Measurements from ENCODE around the gene ADPGK. TPM values are rescaled to one million over a fixed set of nuclear protein-coding genes. Genes with fewer than 3 reads are reported as not detected.

Gene ADPGK
- total RNA-seq, 1 experiment from 2014 or later, result 48.4 TPM

GRCh38 chr15:72735111-72735510 is 48.4 kb downstream of the ADPGK start:
- H3K27ac ChIP-seq (ENCODE audit: low read depth, low read length, poor library complexity, severe bottlenecking), result no peak overlapping the region
- H3K36me3 ChIP-seq (ENCODE audit: insufficient read depth, low read length, poor library complexity, severe bottlenecking), result peaks cover 40% of the 10 kb centered on the region
- no peak for DNase-seq (ENCODE audit: low spot score)
- CTCF ChIA-PET, result no interaction called here
- BruUV-seq (replicated peaks), result no TSS peak
- H3K4me3 ChIP-seq (ENCODE audit: low read depth, low read length, poor library complexity, severe bottlenecking), result no peak overlapping the region
- intact Hi-C loops (cut with micrococcal nuclease; ENCODE audit: unreplicated experiment), result no loop called here
- H3K27me3 ChIP-seq (replicated peaks; ENCODE audit: insufficient read depth, low read depth, low read length, poor library complexity), result no peaks in the 10 kb centered on the region
- POLR2A ChIA-PET (ENCODE audit: low non-redundant PET), result no interaction called here
- TF ChIP-seq EZH2 (IDR thresholded peaks at IDR 0.05; ENCODE audit: borderline replicate concordance, low read depth, low read length, poor library complexity, severe bottlenecking) (no peak), CTCF (conservative IDR thresholded peaks at IDR 0.05; ENCODE audit: low read depth, low read length) (no peak)
- H3K4me1 ChIP-seq (ENCODE audit: insufficient read depth, low read length, poor library complexity, severe bottlenecking), result no peaks in the 10 kb centered on the region
- H3K9me3 ChIP-seq (ENCODE audit: low read depth, low read length, poor library complexity, severe bottlenecking), result no peaks in the 10 kb centered on the region

GRCh38 chr15:72733941-72734738 is 49.4 kb downstream of the ADPGK start:
- no peak overlapping the region for H3K4me3 ChIP-seq (ENCODE audit: low read depth, low read length, poor library complexity, severe bottlenecking)
- TF ChIP-seq CTCF (conservative IDR thresholded peaks at IDR 0.05; ENCODE audit: low read depth, low read length) (no peak), EZH2 (IDR thresholded peaks at IDR 0.05; ENCODE audit: borderline replicate concordance, low read depth, low read length, poor library complexity, severe bottlenecking) (no peak)
- no peaks in the 10 kb centered on the region for H3K4me1 ChIP-seq (ENCODE audit: insufficient read depth, low read length, poor library complexity, severe bottlenecking)
- H3K27ac ChIP-seq (ENCODE audit: low read depth, low read length, poor library complexity, severe bottlenecking), result no peak overlapping the region
- H3K36me3 ChIP-seq (ENCODE audit: insufficient read depth, low read length, poor library complexity, severe bottlenecking), result peaks cover 31% of the 10 kb centered on the region
- no peaks in the 10 kb centered on the region for H3K27me3 ChIP-seq (replicated peaks; ENCODE audit: insufficient read depth, low read depth, low read length, poor library complexity)
- intact Hi-C loops (cut with micrococcal nuclease; ENCODE audit: unreplicated experiment), result no loop called here
- BruUV-seq (replicated peaks), result no TSS peak
- DNase-seq (ENCODE audit: low spot score), result no peak
- CTCF ChIA-PET, result no interaction called here
- no peaks in the 10 kb centered on the region for H3K9me3 ChIP-seq (ENCODE audit: low read depth, low read length, poor library complexity, severe bottlenecking)
- POLR2A ChIA-PET (ENCODE audit: low non-redundant PET), result no interaction called here

- H3K4me1 ChIP-seq (ENCODE audit: insufficient read depth, low read length, poor library complexity, severe bottlenecking), result no peaks in the 10 kb centered on the region
- H3K9me3 ChIP-seq (ENCODE audit: low read depth, low read length, poor library complexity, severe bottlenecking), result no peaks in the 10 kb centered on the region
- H3K27ac ChIP-seq (ENCODE audit: low read depth, low read length, poor library complexity, severe bottlenecking), result no peak overlapping the region
- peaks cover 20% of the 10 kb centered on the region for H3K36me3 ChIP-seq (ENCODE audit: insufficient read depth, low read length, poor library complexity, severe bottlenecking)
- DNase-seq (ENCODE audit: low spot score), result no peak
- BruUV-seq (replicated peaks), result no TSS peak
- no peak overlapping the region for H3K4me3 ChIP-seq (ENCODE audit: low read depth, low read length, poor library complexity, severe bottlenecking)
- intact Hi-C loops (cut with micrococcal nuclease; ENCODE audit: unreplicated experiment), result no loop called here
- POLR2A ChIA-PET (ENCODE audit: low non-redundant PET), result no interaction called here
- TF ChIP-seq EZH2 (IDR thresholded peaks at IDR 0.05; ENCODE audit: borderline replicate concordance, low read depth, low read length, poor library complexity, severe bottlenecking), result no peak
- no peak for TF ChIP-seq CTCF (conservative IDR thresholded peaks at IDR 0.05; ENCODE audit: low read depth, low read length)
- CTCF ChIA-PET, result interaction anchor here (0.9 kb wide), 1 partner anchor 963 kb away, joined by 3 read pairs; no protein-coding TSS in a partner anchor
- no peaks in the 10 kb centered on the region for H3K27me3 ChIP-seq (replicated peaks; ENCODE audit: insufficient read depth, low read depth, low read length, poor library complexity)
These were observed 51.0 kb downstream of the ADPGK start for GRCh38 chr15:72732516-72732915.

Data from A673 (cell line).